Myocyte (in vitro differentiated cells): ENCODE measurements around the gene RPRM. TPM values are rescaled to one million over a fixed set of nuclear protein-coding genes. Genes with fewer than 3 reads are reported as not detected.
A peak's percentile ranks its signal among the peaks of the same experiment; 100 is the strongest.
"Not testable (repeated sequence)": the region's sequence is repeated elsewhere in the genome, so short reads cannot be mapped to it uniquely, and the experiment has no call there.

Source experiments
- DNase-seq: peaks from one replicate; pipeline ENCODE4 v3.0.0-alpha.2; 2012; ENCODE audit warnings: low read depth
- total RNA-seq: library from RNA; depleted of rRNA; stranded (reverse); fragments of >200 nt; gene quantifications from 2 replicates; pipeline ENCODE4 v1.2.3, GENCODE V29; 2014

The RPRM gene
- total RNA-seq, 1 donor from 2014 or later, result not detected

- DNase-seq, result peak; percentile 2
Observed at GRCh38 chr2:153461453-153461852, 17.1 kb downstream of the RPRM start.

GRCh38 chr2:153455861-153456260 is 22.7 kb downstream of the RPRM start:
- no peak for DNase-seq

GRCh38 chr2:153455403-153455802 is 23.2 kb downstream of the RPRM start:
- no peak for DNase-seq

GRCh38 chr2:153451611-153452010 is 27.0 kb downstream of the RPRM start:
- no peak for DNase-seq

GRCh38 chr2:153443106-153443505 is 35.5 kb downstream of the RPRM start:
- DNase-seq, result no peak

- DNase-seq, result not testable (repeated sequence)
Observed at GRCh38 chr2:153442616-153443015, 35.9 kb downstream of the RPRM start.

GRCh38 chr2:153440090-153440489 is 38.5 kb downstream of the RPRM start:
- not testable (repeated sequence) for DNase-seq

GRCh38 chr2:153433403-153433802 is 45.2 kb downstream of the RPRM start:
- no peak for DNase-seq

GRCh38 chr2:153432381-153432780 is 46.2 kb downstream of the RPRM start:
- DNase-seq, result no peak

GRCh38 chr2:153431114-153431513 is 47.4 kb downstream of the RPRM start:
- DNase-seq, result no peak
